GM12878 (cell line): ENCODE measurements around the gene SEL1L3. TPM values are rescaled to one million over a fixed set of nuclear protein-coding genes. Genes with fewer than 3 reads are reported as not detected.

ENCODE experiments used
- ATAC-seq: fragments of 200-7000 bp; cut with Tn5 transposase; 3 replicates; pipeline ENCODE4 v1.9.1; 2020; ENCODE audit warnings: mild to moderate bottlenecking, moderate library complexity
- BruUV-seq: library from RNA; stranded (reverse); fragments of 400-500 nt; replicated peaks from 2 replicates; lab custom pipeline; 2021; lab: Mats Ljungman, UMichigan
- CTCF ChIA-PET: fragments of 300-600 bp; sonication (Branson Sonifier 250); formaldehyde crosslinking; extraction: SDS; loops from one replicate; lab custom pipeline; 2021; ENCODE audit warnings: inconsistent platforms; lab: Yijun Ruan, JAX
- POLR2A ChIA-PET: fragments of 350-600 bp; formaldehyde crosslinking; extraction: SDS; loops from one replicate; lab custom pipeline; 2021; ENCODE audit warnings: inconsistent platforms; lab: Charles Lee
- RAD21 ChIA-PET: fragments of 300-600 bp; sonication (Branson Sonifier 250); formaldehyde crosslinking; loops from one replicate; lab custom pipeline; 2023; ENCODE audit warnings: antibody characterized with exemption; ENCODE audit not compliant: unreplicated experiment; lab: Charles Lee
- SMC1A ChIA-PET: fragments of 300-600 bp; sonication (Branson Sonifier 250); formaldehyde crosslinking; loops from one replicate; lab custom pipeline; 2023; ENCODE audit not compliant: unreplicated experiment, uncharacterized antibody; lab: Charles Lee
- DNase-seq: peaks from one replicate; pipeline ENCODE4 v3.0.0-alpha.2; 2011; ENCODE audit warnings: low read depth, low spot score
- FAIRE-seq: peaks from 3 replicates; lab custom pipeline; 2011; peaks lifted over from hg19 to GRCh38; lab: Jason Lieb, UNC
- H2AFZ ChIP-seq: 2 replicates; pipeline ENCODE4 v1.6.0; 2011; ENCODE audit warnings: low read depth, low read length, control low read depth; ENCODE audit not compliant: control insufficient read depth
- H3K27ac ChIP-seq: 2 replicates; pipeline ENCODE4 v1.5.1; 2011; ENCODE audit warnings: control low read depth; ENCODE audit not compliant: control insufficient read depth, insufficient read depth
- H3K27me3 ChIP-seq, 2 experiments: replicated peaks in 1 of 2; 2 replicates each; pipeline versions ENCODE4 v1.6.0 to v1.6.1; 2011; ENCODE audit warnings: low read length in 1 of 2; ENCODE audit not compliant: control insufficient read depth in 2 of 2, insufficient read depth in 2 of 2
- H3K36me3 ChIP-seq, 2 experiments: 2 replicates each; pipeline ENCODE4 v1.5.1; 2011; ENCODE audit warnings: low read length in 1 of 2; ENCODE audit not compliant: control insufficient read depth in 2 of 2, insufficient read depth in 2 of 2
- H3K4me1 ChIP-seq: 2 replicates; pipeline ENCODE4 v1.6.1; 2011; ENCODE audit warnings: mild to moderate bottlenecking, low read length, moderate library complexity, mixed read lengths; ENCODE audit not compliant: control insufficient read depth, insufficient read depth
- H3K4me2 ChIP-seq: 2 replicates; pipeline ENCODE4 v1.6.0; 2011; ENCODE audit warnings: control low read depth; ENCODE audit not compliant: control insufficient read depth, insufficient read depth
- H3K4me3 ChIP-seq: fragments of 200-600 bp; sonication (generic); 2 replicates; pipeline ENCODE4 v1.5.1; 2016
- H3K79me2 ChIP-seq: 2 replicates; pipeline ENCODE4 v1.6.0; 2011; ENCODE audit warnings: low read length; ENCODE audit not compliant: control insufficient read depth, insufficient read depth
- H3K9ac ChIP-seq: 2 replicates; pipeline ENCODE4 v1.8.0; 2011; ENCODE audit warnings: low read length, control low read depth, mixed read lengths; ENCODE audit not compliant: control insufficient read depth, insufficient read depth
- H3K9me3 ChIP-seq: replicated peaks from 3 replicates; pipeline ENCODE4 v1.5.1; 2011; ENCODE audit warnings: mild to moderate bottlenecking, low read length; ENCODE audit not compliant: control insufficient read depth, insufficient read depth
- H4K20me1 ChIP-seq: 2 replicates; pipeline ENCODE4 v1.6.0; 2011; ENCODE audit not compliant: control insufficient read depth, insufficient read depth
- BACH1 ChIP-seq: fragments of 450-650 bp; IDR thresholded peaks from 2 replicates; pipeline ENCODE4 v1.6.1; 2017; ENCODE audit warnings: mild to moderate bottlenecking, borderline replicate concordance
- ESRRA ChIP-seq: IDR thresholded peaks from 2 replicates; pipeline ENCODE4 v1.6.1; 2012; ENCODE audit warnings: mild to moderate bottlenecking, low read length, improper control_type of control experiment
- EZH2 ChIP-seq: IDR thresholded peaks from 2 replicates; pipeline ENCODE4 v1.6.1; 2012; ENCODE audit warnings: low read depth, mild to moderate bottlenecking, control low read depth, inconsistent platforms, low read length, borderline replicate concordance; ENCODE audit not compliant: control insufficient read depth
- KAT2A ChIP-seq: conservative IDR thresholded peaks from 2 replicates; pipeline ENCODE4 v1.6.1; 2011; ENCODE audit warnings: low read depth, low read length; ENCODE audit not compliant: control insufficient read depth
- MEF2A ChIP-seq: IDR thresholded peaks from 2 replicates; pipeline ENCODE4 v1.6.1; 2011; ENCODE audit warnings: low read depth, mild to moderate bottlenecking, low read length, moderate library complexity; ENCODE audit not compliant: insufficient read depth
- NFIC ChIP-seq: IDR thresholded peaks from 2 replicates; pipeline ENCODE4 v1.6.1; 2012; ENCODE audit warnings: low read depth, mild to moderate bottlenecking, inconsistent platforms, low read length, moderate library complexity
- POLR2A ChIP-seq: IDR thresholded peaks from 2 replicates; pipeline ENCODE4 v1.6.1; 2011; ENCODE audit warnings: low read depth, mild to moderate bottlenecking, low read length
- POU2F2 ChIP-seq: IDR thresholded peaks from 3 replicates; pipeline ENCODE4 v1.6.1; 2011; ENCODE audit warnings: low read depth, mild to moderate bottlenecking, low read length, borderline replicate concordance
- RUNX3 ChIP-seq: IDR thresholded peaks from 2 replicates; pipeline ENCODE4 v1.6.1; 2012; ENCODE audit warnings: low read length, inconsistent platforms
- SIX5 ChIP-seq: IDR thresholded peaks from 2 replicates; pipeline ENCODE4 v1.6.1; 2011; ENCODE audit warnings: mild to moderate bottlenecking, low read depth, low read length, moderate library complexity; ENCODE audit not compliant: severe bottlenecking
- STAT1 ChIP-seq: fragments of 450-650 bp; conservative IDR thresholded peaks from 2 replicates; pipeline ENCODE4 v1.6.1; 2014; ENCODE audit warnings: antibody characterized with exemption, mild to moderate bottlenecking
- ZNF24 ChIP-seq: fragments of 450-650 bp; IDR thresholded peaks from 2 replicates; pipeline ENCODE4 v1.6.1; 2017; ENCODE audit warnings: antibody characterized with exemption, mild to moderate bottlenecking
- WGBS: methylation state at CpG from one replicate; pipeline ENCODE4 v1.1.6; 2016; ENCODE audit warnings: low lambda C conversion rate; ENCODE audit not compliant: insufficient replicate concordance, insufficient coverage; ENCODE audit errors: missing lambda C conversion rate; 5-methylcytosine and 5-hydroxymethylcytosine counted together
- in situ Hi-C: fragments of 300-500 bp; cut with MboI; formaldehyde crosslinking; loops from 9 replicates; pipeline ENCODE4 v1.14.3; 2018; ENCODE audit warnings: mixed read lengths
- intact Hi-C: fragments of 100-400 bp; cut with micrococcal nuclease; formaldehyde crosslinking; loops from one replicate; pipeline ENCODE4 v1.14.2; 2022; ENCODE audit not compliant: unreplicated experiment
- polyA plus RNA-seq, 11 experiments: library from polyadenylated mRNA; depleted of rRNA in 4 of 11; unstranded in 6 of 11; stranded (reverse) in 5 of 11; fragments of >200 nt; fragmentation: Nextera tagmentation in 4 of 11; fragmentation: Illumina TruSeq in 1 of 11; extraction: Ambion mirVana in 4 of 11; extraction: Trizol in 1 of 11; gene quantifications; 1 replicate in 1 of 11; 2 replicates in 10 of 11; pipeline versions ENCODE4 v1.2.1 to v1.2.3, GENCODE V29; 2011 to 2016; ENCODE audit warnings: inconsistent platforms in 2 of 11, missing spikeins in 2 of 11, low read depth in 1 of 11
- total RNA-seq, 4 experiments: library from RNA; depleted of rRNA in 3 of 4; stranded (reverse); fragments of >200 nt in 3 of 4; fragmentation: Illumina TruSeq in 1 of 4; extraction: Trizol in 1 of 4; gene quantifications; 2 replicates each; pipeline versions ENCODE4 v1.2.1 to v1.2.3, GENCODE V29; 2013 to 2021
- TF ChIP-seq, protein P1 (sequence below): fragments of 450-650 bp; IDR thresholded peaks from 2 replicates; pipeline ENCODE4 v1.6.1; 2017; ENCODE audit warnings: mild to moderate bottlenecking, low read depth, inconsistent platforms; ENCODE audit not compliant: poor library complexity, severe bottlenecking
- TF ChIP-seq, protein P2 (sequence below): fragments of 450-650 bp; IDR thresholded peaks from 2 replicates; pipeline ENCODE4 v1.6.1; 2016; ENCODE audit warnings: mild to moderate bottlenecking
- TF ChIP-seq, protein P3 (sequence below): IDR thresholded peaks from 2 replicates; pipeline ENCODE4 v1.6.1; 2012; ENCODE audit warnings: low read length, inconsistent platforms

Gene SEL1L3
- total and polyA plus RNA-seq, 10 of the 15 experiments (the other 5 are each of a cell fraction or from before 2014, with no cell fraction given) = 20.4 to 82.2 (median 47.3) TPM

DNA sequence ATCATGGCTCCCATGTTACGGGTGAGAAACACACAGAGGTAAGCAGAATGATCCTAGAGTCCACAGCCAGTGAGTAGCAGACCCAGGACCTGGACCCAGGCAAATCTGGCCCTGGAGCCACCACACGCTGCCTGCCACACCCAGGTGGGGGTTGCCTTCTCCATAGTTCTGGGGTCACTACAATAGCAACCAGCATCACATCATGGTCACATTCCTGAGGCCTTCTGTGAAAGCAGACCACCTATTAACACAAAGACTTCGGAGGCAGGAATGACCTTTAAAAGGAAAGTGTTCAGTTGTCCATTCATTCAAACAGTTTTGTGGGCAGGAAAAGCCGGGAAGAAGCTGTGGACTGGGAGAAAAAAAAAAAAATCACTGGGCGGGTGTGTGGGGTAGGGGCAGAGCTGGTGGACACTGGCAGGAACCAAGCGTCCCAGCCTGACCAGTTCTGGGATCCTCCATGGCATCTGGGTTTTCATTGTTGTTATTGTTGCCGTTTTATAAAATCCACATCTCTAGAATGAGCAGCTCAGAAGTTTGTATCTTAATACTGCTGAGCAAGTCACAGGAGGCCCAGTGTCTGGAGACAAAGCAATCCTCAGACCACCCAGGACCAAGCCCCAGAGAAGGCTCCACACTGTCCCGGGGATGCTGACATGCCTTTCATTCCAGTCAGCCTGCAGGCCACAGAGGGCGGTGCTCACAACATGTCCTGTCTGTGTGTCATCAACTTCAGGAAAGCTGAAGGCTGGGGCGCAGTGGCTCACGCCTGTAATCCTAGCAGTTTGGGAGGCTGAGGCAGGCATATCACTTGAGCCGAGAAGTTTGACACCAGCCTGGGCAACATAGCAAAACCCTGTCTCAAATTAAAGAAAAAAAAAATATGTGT is 67.0 kb downstream of the SEL1L3 start:
- H3K9me3 ChIP-seq = no peaks in the 10 kb centered on the region
- 70% methylated on average over 11 of the region's 12 CpGs for WGBS
- SMC1A ChIA-PET = interaction anchor here (0.7 to 1.2 kb wide), 2 partner anchors 21 to 59 kb away, joined by 3 read pairs; no protein-coding TSS in a partner anchor
- H3K27me3 ChIP-seq = no peaks in the 10 kb centered on the region
- no peak overlapping the region for H3K27ac ChIP-seq
- no peak overlapping the region for H3K4me2 ChIP-seq
- POLR2A ChIA-PET = no interaction called here
- TF ChIP-seq, protein P1, sequence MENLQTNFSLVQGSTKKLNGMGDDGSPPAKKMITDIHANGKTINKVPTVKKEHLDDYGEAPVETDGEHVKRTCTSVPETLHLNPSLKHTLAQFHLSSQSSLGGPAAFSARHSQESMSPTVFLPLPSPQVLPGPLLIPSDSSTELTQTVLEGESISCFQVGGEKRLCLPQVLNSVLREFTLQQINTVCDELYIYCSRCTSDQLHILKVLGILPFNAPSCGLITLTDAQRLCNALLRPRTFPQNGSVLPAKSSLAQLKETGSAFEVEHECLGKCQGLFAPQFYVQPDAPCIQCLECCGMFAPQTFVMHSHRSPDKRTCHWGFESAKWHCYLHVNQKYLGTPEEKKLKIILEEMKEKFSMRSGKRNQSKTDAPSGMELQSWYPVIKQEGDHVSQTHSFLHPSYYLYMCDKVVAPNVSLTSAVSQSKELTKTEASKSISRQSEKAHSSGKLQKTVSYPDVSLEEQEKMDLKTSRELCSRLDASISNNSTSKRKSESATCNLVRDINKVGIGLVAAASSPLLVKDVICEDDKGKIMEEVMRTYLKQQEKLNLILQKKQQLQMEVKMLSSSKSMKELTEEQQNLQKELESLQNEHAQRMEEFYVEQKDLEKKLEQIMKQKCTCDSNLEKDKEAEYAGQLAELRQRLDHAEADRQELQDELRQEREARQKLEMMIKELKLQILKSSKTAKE = no peak
- TF ChIP-seq, protein P2, sequence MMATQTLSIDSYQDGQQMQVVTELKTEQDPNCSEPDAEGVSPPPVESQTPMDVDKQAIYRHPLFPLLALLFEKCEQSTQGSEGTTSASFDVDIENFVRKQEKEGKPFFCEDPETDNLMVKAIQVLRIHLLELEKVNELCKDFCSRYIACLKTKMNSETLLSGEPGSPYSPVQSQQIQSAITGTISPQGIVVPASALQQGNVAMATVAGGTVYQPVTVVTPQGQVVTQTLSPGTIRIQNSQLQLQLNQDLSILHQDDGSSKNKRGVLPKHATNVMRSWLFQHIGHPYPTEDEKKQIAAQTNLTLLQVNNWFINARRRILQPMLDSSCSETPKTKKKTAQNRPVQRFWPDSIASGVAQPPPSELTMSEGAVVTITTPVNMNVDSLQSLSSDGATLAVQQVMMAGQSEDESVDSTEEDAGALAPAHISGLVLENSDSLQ = no peak
- TF ChIP-seq EZH2 (no peak), NFIC (no peak), RUNX3 (no peak), KAT2A (no peak), POLR2A (no peak), BACH1 (no peak), SIX5 (no peak), MEF2A (no peak), ZNF24 (no peak), POU2F2 (no peak), STAT1 (no peak), ESRRA (no peak)
- TF ChIP-seq, protein P3, sequence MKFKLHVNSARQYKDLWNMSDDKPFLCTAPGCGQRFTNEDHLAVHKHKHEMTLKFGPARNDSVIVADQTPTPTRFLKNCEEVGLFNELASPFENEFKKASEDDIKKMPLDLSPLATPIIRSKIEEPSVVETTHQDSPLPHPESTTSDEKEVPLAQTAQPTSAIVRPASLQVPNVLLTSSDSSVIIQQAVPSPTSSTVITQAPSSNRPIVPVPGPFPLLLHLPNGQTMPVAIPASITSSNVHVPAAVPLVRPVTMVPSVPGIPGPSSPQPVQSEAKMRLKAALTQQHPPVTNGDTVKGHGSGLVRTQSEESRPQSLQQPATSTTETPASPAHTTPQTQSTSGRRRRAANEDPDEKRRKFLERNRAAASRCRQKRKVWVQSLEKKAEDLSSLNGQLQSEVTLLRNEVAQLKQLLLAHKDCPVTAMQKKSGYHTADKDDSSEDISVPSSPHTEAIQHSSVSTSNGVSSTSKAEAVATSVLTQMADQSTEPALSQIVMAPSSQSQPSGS = no peak
- in situ Hi-C loops (no loop called here), intact Hi-C loops (no loop called here)
- no peak for FAIRE-seq
- no peak overlapping the region for H3K4me3 ChIP-seq
- no peak overlapping the region for H3K9ac ChIP-seq
- no peak overlapping the region for H2AFZ ChIP-seq
- no TSS peak for BruUV-seq
- H4K20me1 ChIP-seq = no peaks in the 10 kb centered on the region
- DNase-seq = no peak
- ATAC-seq = no peak
- CTCF ChIA-PET = interaction anchor here (1.0 kb wide), 1 partner anchor 355 kb away, joined by 3 read pairs; no protein-coding TSS in a partner anchor
- no peaks in the 10 kb centered on the region for H3K79me2 ChIP-seq
- 0 out of 4 replicates have a peak, but pooled peaks cover 0 to 5% of the 10 kb centered on the region in 2 experiments for H3K36me3 ChIP-seq
- RAD21 ChIA-PET = no interaction called here
- H3K4me1 ChIP-seq = no peaks in the 10 kb centered on the region
